ENCODE data around the gene MRPL36.
"Not testable (repeated sequence)": the region's sequence is repeated elsewhere in the genome, so short reads cannot be mapped to it uniquely, and the experiment has no call there.

The MRPL36 gene

GRCh38 chr5:1832511-1833250 is 33.0 kb upstream of the MRPL36 start:
- DNase-seq (ENCODE audit: low read depth), result no peak

GRCh38 chr5:1831677-1832313 is 32.2 kb upstream of the MRPL36 start:
- peak; percentile 5 for DNase-seq (ENCODE audit: low read depth)

DNA sequence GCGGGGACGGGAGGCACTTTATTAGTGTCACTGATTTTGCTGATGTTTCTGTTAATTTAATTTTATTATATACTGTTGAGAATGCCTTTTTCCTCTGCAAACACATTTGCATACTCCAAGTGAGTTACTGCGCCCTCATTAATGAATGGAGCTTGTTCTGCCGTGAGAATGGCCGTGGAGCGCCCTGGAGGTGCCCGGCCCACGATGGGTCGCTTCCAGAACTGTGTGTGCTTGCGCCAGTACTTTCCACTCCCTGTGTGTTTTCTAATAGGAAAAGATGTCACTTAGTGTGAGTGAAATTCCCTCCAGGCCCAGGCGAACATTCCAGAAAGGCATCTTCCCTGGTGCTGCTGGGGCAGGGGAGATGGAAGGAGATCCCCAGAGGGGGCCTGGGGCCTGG is 31.6 kb upstream of the MRPL36 start:
- no peak for DNase-seq (ENCODE audit: low read depth)

GRCh38 chr5:1830571-1831228 is 31.1 kb upstream of the MRPL36 start:
- DNase-seq (ENCODE audit: low read depth), result no peak

DNA sequence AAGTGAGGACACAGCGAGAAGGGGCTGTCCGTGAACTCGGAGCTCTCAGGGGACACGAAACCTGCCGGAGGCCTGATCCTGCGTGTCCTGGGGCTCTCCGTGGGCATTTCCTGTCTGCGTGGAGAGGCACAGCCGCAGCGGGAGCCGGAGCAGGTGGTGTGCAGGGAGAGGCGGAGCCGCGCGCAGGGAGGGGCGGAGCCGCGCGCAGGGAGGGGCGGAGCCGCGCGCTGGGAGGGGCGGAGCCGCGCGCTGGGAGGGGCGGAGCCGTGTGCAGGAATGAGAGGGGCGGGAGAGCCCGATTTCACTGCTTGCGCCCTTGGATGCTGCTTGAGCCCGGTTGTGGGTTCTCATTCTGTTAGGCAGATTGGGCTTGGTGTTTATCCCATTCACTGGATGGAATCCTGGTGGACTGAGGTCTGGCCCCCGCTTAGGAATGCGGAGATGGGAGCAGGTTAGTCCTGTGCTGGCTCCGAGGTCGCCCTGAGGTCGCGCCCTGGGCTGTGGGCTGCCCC is 28.3 kb upstream of the MRPL36 start:
- no peak for DNase-seq (ENCODE audit: low read depth)

GRCh38 chr5:1827025-1827885 is 27.6 kb upstream of the MRPL36 start:
- no peak for DNase-seq (ENCODE audit: low read depth)

DNA sequence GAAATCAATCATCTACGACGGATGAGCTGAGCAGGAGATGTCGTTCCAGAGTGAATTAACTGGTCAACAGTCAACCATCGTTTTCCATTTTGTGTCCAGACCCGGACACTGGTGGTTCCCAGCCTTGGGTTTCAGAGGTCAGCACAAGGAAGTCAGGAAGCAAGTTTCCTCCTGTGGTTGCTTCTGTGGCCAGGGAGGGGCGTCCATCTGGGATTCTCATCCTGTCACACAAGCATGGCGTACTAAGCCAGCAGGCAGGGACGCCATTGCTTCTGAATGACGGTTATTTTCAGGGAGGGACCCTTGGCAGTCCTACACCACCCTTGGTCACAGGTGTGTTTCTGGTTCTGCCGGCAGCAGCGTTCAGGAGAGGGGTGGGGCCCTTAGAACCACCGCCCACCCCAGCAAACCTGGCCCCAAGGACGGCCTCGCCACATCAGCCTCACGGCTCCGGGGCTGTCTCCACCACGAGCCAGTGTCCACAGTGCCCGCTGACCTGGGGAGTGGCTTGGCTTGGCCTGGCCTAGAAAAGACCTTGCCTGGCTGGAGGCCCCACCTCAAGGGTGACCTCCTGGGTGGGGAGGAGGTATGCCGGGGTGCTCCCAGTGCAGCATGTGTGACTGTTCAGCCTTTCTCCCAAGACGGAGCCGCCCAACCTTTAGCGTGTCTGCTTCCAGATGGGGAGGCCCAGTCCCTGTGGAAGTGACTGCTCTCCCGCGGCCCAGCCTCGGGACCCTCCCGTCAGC is 26.8 kb upstream of the MRPL36 start:
- DNase-seq (ENCODE audit: low read depth), result no peak

GRCh38 chr5:1824903-1825841 is 25.5 kb upstream of the MRPL36 start:
- DNase-seq (ENCODE audit: low read depth), result no peak

GRCh38 chr5:1824109-1824821 is 24.6 kb upstream of the MRPL36 start:
- no peak for DNase-seq (ENCODE audit: low read depth)

DNA sequence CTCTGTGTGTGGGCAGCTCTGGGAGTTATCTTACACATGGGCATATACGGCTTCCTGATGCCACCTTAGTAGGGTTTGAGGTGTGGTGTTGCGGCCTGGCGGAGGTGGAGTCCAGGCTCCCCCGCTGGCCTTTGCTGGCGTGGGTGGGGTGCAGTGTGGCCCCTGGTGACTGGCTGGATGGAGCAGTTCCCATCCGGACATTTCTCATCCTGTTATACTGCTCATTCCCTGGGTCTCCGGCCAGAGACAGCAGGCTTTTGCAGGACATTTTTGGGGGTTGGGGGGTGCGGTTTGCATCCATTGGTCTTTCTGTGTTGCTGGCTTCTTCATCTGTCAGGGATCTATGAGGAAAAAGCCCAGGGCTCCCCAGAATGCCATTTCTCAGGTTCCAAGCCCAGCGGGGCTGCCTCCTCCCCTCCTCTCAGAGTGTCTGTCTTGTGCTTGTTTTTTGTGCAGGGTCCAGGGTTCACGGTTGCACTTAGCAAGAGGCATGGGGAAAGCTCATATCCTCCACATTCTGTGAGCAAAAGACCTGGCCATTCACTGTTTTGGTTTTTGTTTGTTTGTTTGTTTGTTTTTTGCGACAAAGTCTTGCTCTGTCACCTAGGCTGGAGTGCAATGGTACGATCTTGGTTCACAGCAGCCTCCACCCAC is 23.9 kb upstream of the MRPL36 start:
- DNase-seq (ENCODE audit: low read depth), result no peak

DNA sequence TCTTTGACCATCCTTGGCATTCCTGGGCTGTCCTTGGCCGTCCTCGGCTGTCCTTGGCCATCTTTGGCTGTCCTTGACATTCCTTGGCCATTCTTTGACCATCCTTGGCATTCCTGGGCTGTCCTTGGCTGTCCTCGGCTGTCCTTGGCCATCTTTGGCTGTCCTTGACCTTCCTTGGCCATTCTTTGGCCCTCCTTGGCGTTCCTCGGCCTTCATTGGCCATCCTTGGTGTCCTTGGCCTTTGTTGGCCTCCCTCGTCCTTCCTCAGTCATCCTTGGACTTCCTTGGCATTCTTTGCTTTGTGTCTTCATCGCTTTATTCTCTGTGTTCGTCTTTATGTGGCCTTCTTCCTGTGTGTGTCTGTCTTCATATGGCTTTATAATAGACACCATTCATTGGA is 22.2 kb upstream of the MRPL36 start:
- no peak for DNase-seq (ENCODE audit: low read depth)

DNA sequence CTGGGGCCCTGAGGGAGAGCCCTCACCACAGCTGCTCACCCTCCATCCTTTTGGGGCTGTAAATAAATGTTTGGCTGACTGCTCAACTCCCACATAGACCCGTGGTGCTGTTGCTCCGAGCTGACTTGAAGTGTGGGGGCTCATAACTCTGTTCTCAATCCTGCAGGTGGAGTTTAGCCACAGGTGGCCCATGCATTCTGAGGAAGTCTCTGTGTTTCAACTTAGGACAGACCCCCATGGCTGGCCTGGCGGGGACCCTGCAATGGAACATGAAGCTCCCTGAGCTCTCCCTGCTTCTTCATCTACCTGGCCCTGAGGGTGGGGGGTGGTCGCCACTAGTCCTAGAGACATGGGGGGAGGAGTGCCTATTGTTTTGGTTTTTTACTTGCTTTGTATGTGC is 21.3 kb upstream of the MRPL36 start:
- DNase-seq (ENCODE audit: low read depth), result no peak

GRCh38 chr5:1820381-1820780 is 20.7 kb upstream of the MRPL36 start:
- no peak for DNase-seq (ENCODE audit: low read depth)

DNA sequence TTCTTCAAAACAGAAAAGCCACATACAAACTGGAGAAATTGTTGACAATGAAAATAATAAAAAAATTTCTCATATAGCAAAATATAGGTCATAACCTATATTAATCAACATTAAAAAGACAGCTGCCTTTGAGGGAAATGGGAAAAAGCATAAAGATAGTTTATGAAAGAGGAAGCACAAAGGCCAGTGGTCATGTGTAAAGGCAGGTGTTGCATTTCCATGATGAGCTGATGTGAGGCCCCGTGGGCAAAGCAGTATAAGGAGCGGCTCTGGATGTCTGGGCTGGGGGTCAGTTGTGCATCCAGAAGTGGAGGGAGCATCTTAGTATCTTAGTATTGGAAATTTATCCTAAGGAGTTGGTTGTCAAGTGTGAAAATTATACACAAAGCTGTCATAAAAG is 19.8 kb upstream of the MRPL36 start:
- DNase-seq (ENCODE audit: low read depth), result no peak

GRCh38 chr5:1818784-1819183 is 19.1 kb upstream of the MRPL36 start:
- no peak for DNase-seq (ENCODE audit: low read depth)

GRCh38 chr5:1817261-1818043 is 17.8 kb upstream of the MRPL36 start:
- no peak for DNase-seq (ENCODE audit: low read depth)

- DNase-seq (ENCODE audit: low read depth), result not testable (repeated sequence)
Measured at GRCh38 chr5:1816495-1817089, 17.0 kb upstream of the MRPL36 start.

GRCh38 chr5:1815881-1816292 is 16.2 kb upstream of the MRPL36 start:
- no peak for DNase-seq (ENCODE audit: low read depth)

All from stromal cell of bone marrow (primary cell).